Measurements from ENCODE around the gene DERL3. TPM values are rescaled to one million over a fixed set of nuclear protein-coding genes. Genes with fewer than 3 reads are reported as not detected.

Gene DERL3
- total and polyA plus RNA-seq, 2 of the 13 experiments (the other 11 are each of a cell fraction or from before 2014, with no cell fraction given): not detected

- no peak for TF ChIP-seq ZNF318 (CRISPR knock-in tag; IDR thresholded peaks at IDR 0.05)
- no peak for TF ChIP-seq ZNF503 (CRISPR knock-in tag; IDR thresholded peaks at IDR 0.05)
- peak; percentile 66; the same call in 1 of the 2 replicates for TF ChIP-seq NFATC3 (CRISPR knock-in tag; IDR thresholded peaks at IDR 0.05)
- TF ChIP-seq ZNF800 (CRISPR knock-in tag; IDR thresholded peaks at IDR 0.05): peak; percentile 84
- peak; percentile 65; the same call in 1 of the 2 replicates for TF ChIP-seq ZNF777 (CRISPR knock-in tag; IDR thresholded peaks at IDR 0.05)
- 0 out of 2 replicates have a peak, but pooled peaks have one; percentile 26 for TF ChIP-seq ZBTB7B (CRISPR knock-in tag; IDR thresholded peaks at IDR 0.05)
- no peak for TF ChIP-seq SUZ12 (IDR thresholded peaks at IDR 0.05; ENCODE audit: low read depth, low read length)
- TF ChIP-seq CEBPZ (IDR thresholded peaks at IDR 0.05; ENCODE audit: low read length): no peak
- 0 out of 2 replicates have a peak, but pooled peaks have one; percentile 67 for TF ChIP-seq HIVEP1 (CRISPR knock-in tag; IDR thresholded peaks at IDR 0.05)
- no peak for TF ChIP-seq ZNF441 (CRISPR knock-in tag; IDR thresholded peaks at IDR 0.05; ENCODE audit: borderline replicate concordance)
- TF ChIP-seq ZNF160 (CRISPR knock-in tag; IDR thresholded peaks at IDR 0.05): no peak; the same call in none of the 2 replicates
- no peak for TF ChIP-seq GATAD1 (CRISPR knock-in tag; IDR thresholded peaks at IDR 0.05)
Measured at GRCh38 chr22:23857606-23858483, 19.0 kb upstream of the DERL3 start, which contains the start of gene SLC2A11 (continued).
